Stimulated activated CD8-positive, alpha-beta memory T cell treated with anti-CD3 and anti-CD28 coated beads, Interleukin-2, amount 100 ng/mL, for 48 hours (primary cell): ENCODE data around the gene ATOSA.

Experiments used
- DNase-seq, 2 donors: peaks; one replicate each; pipeline ENCODE4 v3.0.0-alpha.2; 2020; ENCODE audit warnings: low read depth in 2 of 2

The ATOSA gene

DNA sequence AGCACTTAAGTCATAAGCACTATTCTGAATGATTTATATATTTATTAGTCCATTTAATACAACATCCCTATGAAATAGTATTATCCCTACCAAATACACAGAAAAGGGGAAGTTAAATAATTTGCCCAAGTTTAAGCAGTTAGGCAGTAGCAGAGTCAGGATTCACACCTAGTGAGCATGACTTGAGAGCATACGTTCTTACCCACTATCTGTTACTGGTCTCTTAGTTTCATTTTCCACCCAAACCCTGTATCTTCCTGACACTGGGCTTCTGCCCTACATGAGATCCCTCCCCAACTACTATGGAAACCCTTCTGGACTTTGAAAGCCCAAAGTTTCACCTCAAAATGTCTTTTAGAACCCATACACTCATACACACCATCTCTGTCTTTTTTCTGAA, 4.4 kb upstream of the ATOSA start:
- DNase-seq: no peak

DNA sequence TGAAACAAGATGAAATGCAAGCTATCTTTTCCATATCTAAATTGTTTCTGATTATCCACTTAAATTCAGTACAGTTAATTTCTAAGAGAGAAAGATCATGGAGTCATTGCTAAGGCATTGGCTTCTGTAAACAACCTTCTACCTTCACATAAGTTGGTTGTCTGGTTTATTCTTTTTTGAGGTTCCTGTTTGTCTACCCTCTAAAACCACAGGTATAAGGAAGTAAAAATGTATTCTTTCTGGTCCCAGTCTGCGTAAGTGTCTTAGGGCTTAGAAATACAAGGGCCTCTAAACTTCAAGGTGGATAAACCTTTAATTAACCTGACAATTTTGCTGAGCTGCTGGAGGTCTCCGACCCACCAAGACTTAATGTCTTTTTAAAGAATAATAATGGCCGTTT, 3.6 kb upstream of the ATOSA start:
- DNase-seq: no peak

DNA sequence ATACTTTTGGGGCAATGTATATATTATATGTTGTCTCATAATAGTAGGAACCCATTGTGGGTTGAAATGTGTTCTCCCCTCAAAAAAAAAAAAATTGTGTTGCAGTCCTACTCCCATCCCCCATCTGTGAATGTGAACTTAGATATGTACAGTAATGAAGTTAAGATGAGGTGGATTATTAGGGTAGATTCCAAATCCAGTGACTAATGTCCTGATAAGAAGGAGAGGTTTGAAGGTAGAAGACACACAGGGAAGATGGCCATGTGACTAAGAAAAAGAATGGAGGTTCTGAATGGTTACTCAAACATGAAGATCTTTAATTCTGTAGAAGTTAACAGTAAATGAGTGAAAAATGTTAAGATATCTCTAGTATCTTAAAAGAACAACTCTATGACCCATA, 3.0 kb upstream of the ATOSA start:
- no peak for DNase-seq

DNA sequence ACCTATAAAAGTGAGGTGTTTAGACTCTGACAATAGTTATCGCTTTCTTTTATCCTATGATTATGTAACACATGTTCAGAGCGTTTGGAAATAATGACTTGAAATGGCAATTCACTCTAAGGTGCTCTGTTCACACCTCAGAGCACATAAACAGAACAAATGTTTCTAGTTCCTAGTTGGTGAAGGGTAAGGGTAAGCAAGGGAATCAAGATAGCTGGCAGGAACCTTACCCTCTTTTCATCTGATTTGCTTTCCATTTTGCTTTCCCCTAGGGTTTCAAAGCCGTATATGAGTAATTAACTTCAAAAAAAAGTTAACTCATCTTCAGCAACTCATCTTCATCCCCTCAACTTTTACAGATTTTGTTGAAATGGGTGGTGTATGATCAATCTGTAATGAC, 2.3 kb upstream of the ATOSA start:
- no peak for DNase-seq

DNA sequence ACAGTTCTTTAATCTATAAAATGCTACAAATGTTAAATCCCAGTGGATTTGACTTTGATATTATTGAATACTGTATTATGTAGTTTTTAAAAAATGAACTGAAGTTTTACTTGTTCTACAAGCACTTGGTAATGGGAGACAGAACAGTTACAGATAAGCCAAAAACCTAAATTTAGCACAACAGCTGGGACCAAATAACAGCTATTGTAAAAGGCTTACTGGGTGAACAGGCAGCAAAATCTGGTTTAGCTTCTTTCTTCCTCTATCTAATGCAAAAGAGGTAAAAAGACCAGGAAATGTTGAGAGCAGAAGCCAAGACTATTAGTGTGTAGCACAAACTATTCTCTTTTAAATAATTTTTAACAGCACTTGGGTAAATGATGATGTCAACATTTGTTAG, 1.6 kb upstream of the ATOSA start:
- DNase-seq: no peak

DNA sequence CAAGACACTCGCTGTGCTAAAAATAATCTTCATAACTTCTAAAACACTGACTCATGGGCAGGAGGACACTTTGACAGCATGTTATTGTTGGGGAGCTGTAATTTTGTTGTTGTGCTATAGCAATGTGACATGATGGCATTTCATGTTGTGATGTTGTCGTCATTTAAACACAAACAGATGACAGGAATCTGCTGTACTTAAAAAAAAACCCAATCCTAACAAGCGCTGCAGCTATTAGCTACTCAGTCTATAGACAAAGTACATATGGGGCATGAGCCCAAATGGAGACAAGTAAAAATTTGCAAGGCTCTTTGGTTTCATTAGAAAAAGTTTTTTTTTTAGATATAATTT, 828 bp upstream of the ATOSA start:
- DNase-seq: no peak

DNA sequence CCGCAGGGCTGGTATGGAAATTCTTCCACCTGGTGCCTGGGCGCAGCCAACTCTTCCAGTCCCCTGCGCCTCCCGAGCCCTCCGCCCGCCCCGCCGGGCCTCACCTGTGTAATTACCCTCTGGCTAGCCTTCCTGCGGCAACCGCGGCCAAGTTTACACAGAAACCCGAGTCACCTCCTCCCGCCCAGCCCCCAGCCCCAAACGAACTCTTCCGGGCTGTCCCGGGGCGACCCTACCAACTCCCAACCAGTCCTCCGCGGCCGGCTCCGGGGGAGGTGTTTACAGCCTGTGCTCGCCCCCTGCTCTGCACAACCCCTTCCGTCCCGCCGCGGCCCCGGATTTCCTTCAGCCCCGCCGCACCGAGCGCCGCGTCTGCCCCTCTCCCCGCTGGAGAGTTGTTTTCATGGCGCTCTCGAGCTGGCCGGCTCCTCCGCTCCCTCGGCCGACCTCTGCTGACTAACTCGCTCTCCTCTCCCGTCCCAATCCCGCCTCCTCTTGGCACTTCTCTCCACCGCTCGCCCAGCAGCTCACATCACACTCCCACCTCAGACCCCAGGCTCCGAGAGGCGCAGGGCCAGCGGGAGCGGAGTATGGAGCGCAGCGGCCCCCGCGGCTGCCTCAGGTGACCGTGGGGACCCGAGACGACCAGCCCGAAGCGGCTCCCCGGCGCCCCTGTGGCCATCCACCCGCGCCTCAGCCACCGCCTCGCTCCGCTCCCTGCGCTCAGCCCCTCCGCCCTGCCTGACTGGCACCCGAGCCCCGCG, 538 bp downstream of the ATOSA start:
- DNase-seq: peak; percentile 38 to 48

DNA sequence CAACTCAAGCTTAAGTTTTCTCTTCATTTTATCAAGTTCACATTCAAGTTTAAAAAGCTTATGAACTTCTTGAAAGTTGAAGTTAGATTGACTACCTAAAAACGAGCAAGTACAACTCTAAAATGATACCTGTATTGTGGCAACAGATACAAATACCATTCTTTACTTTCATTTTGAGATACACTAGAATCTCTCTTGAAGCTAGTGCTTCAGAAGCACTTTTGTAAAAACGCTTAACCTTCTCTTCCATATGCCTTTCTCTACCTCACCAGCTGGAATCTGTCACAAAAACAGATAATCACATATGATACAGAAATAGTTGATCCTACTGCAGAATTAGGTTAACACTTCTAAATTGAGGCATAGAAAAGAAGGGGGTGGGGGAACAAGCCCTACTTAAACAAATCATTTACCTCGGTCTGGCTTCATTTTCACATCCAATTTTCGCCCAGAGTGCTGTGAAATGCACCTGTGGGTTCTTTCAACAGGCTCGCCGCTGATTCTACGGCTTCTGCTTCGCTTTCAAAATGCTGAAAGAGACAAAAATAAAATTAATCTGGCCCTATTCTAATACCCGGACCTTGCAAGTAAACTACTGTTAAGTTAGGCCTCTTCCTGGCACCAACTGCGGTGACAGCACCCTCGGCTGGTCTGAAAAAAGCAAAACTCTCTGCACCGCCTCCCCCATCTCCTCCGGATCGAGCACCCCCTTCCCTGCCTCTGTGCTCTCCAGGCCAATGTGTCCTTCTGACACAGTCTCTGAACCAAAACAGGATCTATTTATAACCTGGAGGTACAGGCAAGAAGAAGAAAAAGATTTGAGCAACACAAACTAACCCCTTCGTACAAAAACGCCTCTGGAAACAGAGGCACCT, 1.4 kb downstream of the ATOSA start:
- DNase-seq: peak; percentile 11 to 32

DNA sequence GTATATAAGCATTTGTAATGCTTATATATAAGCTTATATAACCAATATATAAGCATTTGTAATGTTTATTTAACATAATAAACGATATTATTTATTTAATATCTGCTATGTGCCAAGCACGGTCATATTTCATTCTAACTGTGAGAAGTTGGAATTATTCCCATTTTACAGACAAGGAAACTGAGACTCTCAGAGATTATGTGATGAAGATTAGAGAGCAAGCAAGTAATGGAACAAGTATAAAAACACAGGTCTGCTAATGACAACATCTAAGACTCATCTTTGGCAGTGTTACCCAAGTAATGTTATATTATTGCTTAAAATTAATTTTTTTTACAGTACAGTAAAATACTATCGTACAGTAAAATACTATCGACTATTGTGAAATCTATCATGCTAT, 4.4 kb downstream of the ATOSA start:
- no peak for DNase-seq

DNA sequence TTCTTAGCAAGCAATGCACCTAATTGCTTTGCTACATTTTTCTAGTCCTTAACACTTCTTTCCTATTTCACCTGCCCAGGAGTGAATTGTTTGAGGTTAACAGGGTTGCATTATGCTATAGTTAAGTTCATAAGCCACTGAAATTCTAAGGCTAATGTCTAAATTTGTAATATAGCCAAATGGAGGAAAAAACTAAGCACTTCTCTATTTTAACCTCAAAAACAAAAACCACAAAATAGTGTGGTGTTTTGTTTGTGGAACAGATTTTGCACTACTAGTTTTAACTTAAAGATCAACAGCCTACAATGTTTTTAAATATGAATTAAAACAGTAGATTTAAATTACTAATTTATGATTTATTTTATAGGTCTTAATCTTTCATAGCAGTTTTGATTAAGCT, 5.5 kb downstream of the ATOSA start:
- no peak for DNase-seq

DNA sequence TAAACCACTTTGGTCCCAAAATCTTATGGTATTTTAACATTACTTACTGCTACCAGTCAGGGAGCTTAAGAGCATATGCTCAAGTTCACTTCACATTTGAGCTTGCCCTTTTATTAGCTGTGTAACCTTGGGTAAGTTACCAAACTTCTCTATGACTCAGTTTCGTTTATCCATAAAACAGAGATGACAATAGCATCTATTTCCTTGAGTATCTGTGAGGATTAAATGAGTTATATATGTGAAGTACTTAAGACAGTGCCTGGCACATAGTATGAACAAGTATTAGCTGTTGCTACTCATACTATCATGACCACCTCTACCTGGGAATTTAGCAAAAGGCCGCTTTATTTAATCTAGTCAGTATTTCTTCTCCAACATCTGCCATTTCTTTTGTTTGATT, 5.9 kb downstream of the ATOSA start:
- no peak for DNase-seq

DNA sequence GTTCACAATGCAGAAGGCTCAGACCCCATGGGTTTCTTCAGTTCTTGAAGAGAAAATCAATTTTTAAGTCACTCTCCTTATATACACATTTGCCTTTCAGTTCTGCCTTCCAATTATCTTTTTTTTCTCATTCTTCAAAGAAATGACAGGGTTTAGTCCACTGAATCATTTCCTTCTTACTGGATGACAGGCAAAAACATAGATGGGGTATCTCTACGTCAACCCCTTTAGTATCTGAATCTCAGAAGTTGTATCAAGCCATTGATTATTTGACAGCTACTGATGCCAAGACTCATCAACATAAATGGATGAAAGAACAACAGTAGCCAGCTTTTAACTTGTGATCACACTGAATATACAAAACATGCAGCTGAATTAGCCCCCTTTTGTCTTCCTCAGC, 6.5 kb downstream of the ATOSA start:
- no peak for DNase-seq

DNA sequence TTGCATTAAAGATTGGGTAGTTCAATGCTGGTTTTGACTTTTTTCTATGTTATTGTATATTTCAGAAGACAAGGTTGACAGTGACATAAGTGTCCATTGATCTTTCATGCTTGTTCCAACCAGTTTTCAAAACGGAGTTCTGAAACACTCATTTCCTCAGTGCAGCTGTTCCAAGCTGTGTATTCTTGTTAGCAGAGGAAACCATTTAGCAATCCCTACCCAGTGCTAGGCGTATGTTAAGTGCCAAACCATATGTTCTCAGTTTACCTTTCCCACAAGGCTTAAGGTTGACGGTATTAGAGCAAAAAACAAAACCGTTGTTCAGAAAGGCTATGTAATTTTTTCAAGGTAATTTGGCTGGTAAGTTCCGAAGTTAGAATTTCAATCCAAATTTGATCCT, 9.1 kb downstream of the ATOSA start:
- DNase-seq: no peak

DNA sequence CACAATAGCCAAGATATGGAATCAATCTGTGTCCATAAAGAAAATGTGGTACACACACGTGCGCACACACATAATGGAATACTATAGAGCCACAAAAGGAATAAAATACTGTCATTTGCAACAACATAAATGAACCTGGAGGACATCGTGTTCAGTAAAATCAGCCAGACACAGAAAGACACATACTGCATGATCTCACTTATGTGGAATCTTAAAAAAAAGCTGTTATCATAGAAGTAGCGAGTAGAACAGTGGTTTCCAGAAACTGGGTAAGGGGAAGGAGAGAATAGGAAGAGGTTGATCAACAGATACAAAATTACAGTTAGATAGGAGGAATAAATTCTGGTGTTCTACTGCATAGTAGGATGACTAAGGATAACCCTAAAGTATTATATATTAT, 11.1 kb downstream of the ATOSA start:
- no peak for DNase-seq

DNA sequence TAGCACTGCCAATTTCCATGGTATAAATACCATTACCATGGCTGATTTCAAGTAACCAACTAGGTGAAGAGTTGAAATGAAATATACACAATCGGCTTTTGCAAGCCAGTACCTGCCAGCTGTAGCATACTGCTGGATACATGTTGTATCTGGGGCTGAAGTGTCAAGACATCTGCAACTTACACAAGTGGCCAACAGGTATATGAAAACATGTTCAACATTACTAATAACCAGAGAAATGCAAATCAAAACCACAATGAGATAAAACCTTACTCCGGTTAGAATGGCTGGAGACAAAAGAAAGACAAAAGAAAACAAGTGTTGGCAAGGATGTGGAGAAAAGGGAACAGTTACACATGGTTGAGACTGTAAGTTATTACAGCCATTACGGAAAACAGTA, 11.6 kb downstream of the ATOSA start:
- DNase-seq: no peak

DNA sequence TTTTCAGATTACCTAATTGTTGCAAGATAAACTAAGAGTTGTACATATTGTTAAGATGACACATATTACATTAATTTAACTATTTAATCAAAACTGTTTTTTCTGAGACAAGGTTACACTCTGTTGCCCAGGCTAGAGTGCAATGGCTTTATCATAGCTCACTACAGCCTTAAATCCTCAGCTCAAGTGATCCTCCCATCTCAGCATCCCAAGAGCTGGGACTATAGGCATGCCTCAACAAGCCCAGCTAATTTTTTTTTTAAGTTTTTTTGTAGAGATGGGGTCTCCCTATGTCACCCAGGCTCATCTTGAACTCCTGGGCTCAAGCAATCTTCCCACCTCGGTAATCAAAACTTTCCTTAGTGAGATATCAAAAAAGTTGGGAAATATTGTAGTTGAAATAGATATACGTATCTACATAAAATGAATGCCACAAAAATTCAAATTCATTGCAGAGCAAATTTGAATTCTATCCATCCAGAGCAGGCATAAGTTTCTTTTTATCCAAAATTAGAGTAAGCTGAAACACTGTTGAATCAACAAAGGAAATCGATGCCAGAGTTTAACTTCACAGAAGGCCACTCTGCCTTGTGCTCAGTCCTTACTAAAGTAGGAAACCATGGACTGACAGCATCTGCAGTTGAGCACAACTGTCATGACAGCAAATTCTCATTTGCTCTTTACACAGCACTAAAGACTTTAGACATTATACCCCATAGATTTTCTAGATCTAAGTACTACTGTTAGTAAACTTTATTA, 15.5 kb downstream of the ATOSA start:
- no peak for DNase-seq

DNA sequence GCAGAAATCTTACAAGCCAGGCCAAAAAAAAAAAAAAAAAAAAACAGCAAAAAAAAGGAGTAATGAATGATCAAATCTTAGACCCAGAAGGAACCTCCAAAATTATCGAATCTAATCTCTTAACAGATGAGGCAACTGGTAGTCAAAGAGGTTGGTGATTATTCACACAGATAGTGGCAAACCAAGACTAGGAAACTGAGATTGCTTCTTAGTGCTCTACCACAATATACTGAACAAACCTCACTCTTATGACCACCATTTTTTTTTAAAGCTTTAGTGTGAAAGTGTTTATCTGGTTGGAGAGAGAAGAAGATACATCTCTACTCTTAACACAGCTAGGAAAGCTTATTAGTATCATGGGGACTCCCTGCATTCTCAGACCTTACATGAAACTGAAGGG, 17.3 kb downstream of the ATOSA start:
- DNase-seq: no peak

DNA sequence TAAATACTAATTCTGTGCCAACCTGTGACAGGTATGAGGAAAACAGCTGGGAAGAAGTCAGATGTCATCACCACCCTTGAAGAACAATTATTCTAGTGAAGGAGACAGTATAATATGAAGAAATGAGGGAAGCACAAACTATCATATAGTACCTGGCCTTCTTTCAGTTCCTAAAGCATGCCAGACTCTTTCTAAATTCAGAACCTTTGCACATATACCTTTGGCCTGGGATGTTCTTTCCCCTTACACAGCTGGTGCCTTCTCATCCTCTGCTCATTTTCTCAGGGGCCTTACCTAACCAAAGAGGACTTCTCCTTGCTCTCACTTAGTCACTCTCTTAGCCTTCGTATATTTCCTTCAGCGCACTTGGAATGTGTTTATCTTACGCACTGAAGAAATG, 19.0 kb downstream of the ATOSA start:
- DNase-seq: no peak

DNA sequence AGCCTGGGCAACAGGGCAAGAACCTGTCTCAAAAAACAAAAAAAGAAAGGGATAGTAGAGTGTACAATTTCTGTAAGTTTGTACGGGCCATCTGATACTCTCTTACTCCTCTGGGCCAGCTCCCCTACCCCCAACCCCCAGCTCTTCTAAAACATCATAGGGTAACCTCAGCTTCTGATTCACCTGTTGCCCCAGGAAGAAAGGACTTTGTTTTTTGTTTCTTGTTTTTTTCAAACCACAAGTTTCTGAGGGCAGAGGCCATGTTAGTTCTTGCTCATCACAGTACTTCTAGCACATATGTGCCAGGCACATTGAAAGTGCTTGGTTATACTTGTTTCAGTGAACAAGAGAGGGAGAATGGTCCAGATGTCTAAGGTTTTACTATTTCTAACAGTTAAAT, 20.2 kb downstream of the ATOSA start:
- no peak for DNase-seq

DNA sequence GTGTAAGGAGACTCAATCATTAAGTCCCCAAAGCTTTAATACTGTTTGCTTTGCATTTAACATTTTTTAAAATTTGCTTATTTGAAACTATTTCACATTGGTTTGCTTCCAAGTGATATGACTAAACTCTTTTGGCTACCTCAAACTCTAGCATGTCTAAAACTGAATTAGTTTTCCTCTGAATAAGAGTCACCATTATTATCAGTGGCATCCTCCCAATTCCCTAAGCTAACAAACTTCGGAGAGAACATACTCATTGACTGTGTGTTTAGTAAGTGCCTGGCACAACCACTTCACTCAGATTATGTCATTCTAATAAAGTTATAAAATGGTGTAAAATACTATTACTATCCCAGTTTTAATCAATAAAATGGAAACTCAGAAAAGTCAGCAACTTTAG, 21.9 kb downstream of the ATOSA start:
- DNase-seq: no peak

DNA sequence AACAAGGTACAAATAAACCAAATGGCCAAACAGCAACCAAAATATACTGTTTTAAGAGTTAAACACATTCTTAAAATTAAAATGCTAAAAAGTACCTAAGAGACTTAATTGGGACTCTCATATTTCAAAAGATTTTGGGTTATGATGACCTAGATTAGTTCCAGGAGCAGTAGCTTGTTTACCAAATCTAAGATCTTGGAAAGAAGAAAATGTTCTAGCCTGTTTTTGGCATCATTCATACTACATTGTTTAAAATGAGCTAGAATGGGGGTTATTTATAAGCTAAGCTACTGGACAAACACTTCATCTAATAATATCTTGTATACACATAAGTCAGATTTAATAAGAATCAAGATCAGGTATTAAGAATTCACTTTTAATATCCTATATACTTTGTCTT, 22.8 kb downstream of the ATOSA start:
- DNase-seq: no peak

DNA sequence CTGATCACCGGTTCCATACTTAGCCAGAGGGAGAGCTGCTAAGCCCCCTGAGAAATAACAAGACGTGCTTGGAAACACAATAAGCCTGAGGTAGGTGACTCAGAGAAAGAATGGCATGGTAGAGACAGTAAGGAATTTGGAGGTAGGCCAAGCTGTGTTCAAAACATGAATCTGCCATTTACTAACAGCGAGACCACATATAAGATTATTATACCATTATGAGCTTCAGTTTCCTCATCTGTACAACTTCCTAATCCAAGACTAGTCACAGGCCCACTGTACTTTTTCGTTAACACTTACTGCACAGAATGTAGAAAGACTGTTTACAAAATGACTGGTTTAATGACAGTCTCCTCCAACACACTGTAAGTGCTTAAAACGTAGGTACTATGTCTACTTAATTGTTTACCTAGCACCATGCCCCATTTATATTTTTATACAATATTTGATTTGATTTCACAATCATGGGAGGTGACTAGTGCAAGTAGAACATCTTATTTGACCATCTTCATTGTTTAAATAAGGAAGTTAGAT, 25.7 kb downstream of the ATOSA start:
- no peak for DNase-seq
